ENCODE data around the gene MANBA. TPM values are rescaled to one million over a fixed set of nuclear protein-coding genes. Genes with fewer than 3 reads are reported as not detected.

MANBA gene
- total RNA-seq, 2 experiments from 2014 or later: 8.7 to 10.0 TPM

- Mint-ChIP-seq H3K9me3 (no peaks in the 10 kb centered on the region), H3K27ac (no peak overlapping the region), H3K27me3 (no peaks in the 10 kb centered on the region), H3K36me3 (peaks cover under 1% of the 10 kb centered on the region), H3K4me3 (no peak overlapping the region), H3K4me1 (no peaks in the 10 kb centered on the region)
- no peak for DNase-seq
These were observed 73.3 kb downstream of the MANBA start for GRCh38 chr4:102687373-102687981.

- no peak for DNase-seq
- Mint-ChIP-seq H3K27me3 (no peaks in the 10 kb centered on the region), H3K36me3 (peaks cover 4% of the 10 kb centered on the region), H3K4me3 (no peak overlapping the region), H3K9me3 (no peaks in the 10 kb centered on the region), H3K27ac (no peak overlapping the region), H3K4me1 (no peaks in the 10 kb centered on the region)
These were observed 75.0 kb downstream of the MANBA start for GRCh38 chr4:102685768-102686167.

GRCh38 chr4:102684610-102685052 is 76.1 kb downstream of the MANBA start:
- H3K27me3 Mint-ChIP-seq: no peaks in the 10 kb centered on the region
- H3K27ac Mint-ChIP-seq: no peak overlapping the region
- no peaks in the 10 kb centered on the region for H3K4me1 Mint-ChIP-seq
- peaks cover 4% of the 10 kb centered on the region for H3K36me3 Mint-ChIP-seq
- no peak overlapping the region for H3K4me3 Mint-ChIP-seq
- H3K9me3 Mint-ChIP-seq: no peaks in the 10 kb centered on the region
- no peak for DNase-seq

- Mint-ChIP-seq H3K9me3 (no peaks in the 10 kb centered on the region), H3K27ac (no peak overlapping the region), H3K4me3 (no peak overlapping the region), H3K4me1 (no peaks in the 10 kb centered on the region), H3K36me3 (peaks cover 4% of the 10 kb centered on the region), H3K27me3 (no peaks in the 10 kb centered on the region)
- no peak for DNase-seq
These were observed 76.7 kb downstream of the MANBA start for GRCh38 chr4:102683881-102684609.

GRCh38 chr4:102678695-102679335 is 82.0 kb downstream of the MANBA start:
- DNase-seq: no peak
- Mint-ChIP-seq H3K27ac (no peak overlapping the region), H3K36me3 (peaks cover 4% of the 10 kb centered on the region), H3K9me3 (no peaks in the 10 kb centered on the region), H3K27me3 (no peaks in the 10 kb centered on the region), H3K4me1 (peaks cover 12% of the 10 kb centered on the region), H3K4me3 (no peak overlapping the region)

GRCh38 chr4:102678107-102678506 is 82.7 kb downstream of the MANBA start:
- DNase-seq: no peak
- Mint-ChIP-seq H3K4me3 (no peak overlapping the region), H3K9me3 (no peaks in the 10 kb centered on the region), H3K4me1 (peaks cover 14% of the 10 kb centered on the region), H3K36me3 (peaks cover 4% of the 10 kb centered on the region), H3K27me3 (no peaks in the 10 kb centered on the region), H3K27ac (no peak overlapping the region)

GRCh38 chr4:102675141-102675540 is 85.6 kb downstream of the MANBA start:
- Mint-ChIP-seq H3K9me3 (no peaks in the 10 kb centered on the region), H3K27me3 (no peaks in the 10 kb centered on the region), H3K36me3 (peaks cover 4% of the 10 kb centered on the region), H3K4me3 (no peak overlapping the region), H3K27ac (no peak overlapping the region), H3K4me1 (peaks cover 14% of the 10 kb centered on the region)
- no peak for DNase-seq

- no peak overlapping the region for H3K27ac Mint-ChIP-seq
- no peaks in the 10 kb centered on the region for H3K9me3 Mint-ChIP-seq
- peaks cover 19% of the 10 kb centered on the region for H3K36me3 Mint-ChIP-seq
- no peaks in the 10 kb centered on the region for H3K4me1 Mint-ChIP-seq
- H3K4me3 Mint-ChIP-seq: no peak overlapping the region
- no peak for DNase-seq
- no peaks in the 10 kb centered on the region for H3K27me3 Mint-ChIP-seq
These were observed 93.8 kb downstream of the MANBA start for GRCh38 chr4:102667001-102667400.

GRCh38 chr4:102665527-102665926 is 95.2 kb downstream of the MANBA start:
- Mint-ChIP-seq H3K9me3 (no peaks in the 10 kb centered on the region), H3K27me3 (no peaks in the 10 kb centered on the region), H3K4me1 (no peaks in the 10 kb centered on the region), H3K27ac (no peak overlapping the region), H3K36me3 (peaks cover 16% of the 10 kb centered on the region), H3K4me3 (no peak overlapping the region)
- no peak for DNase-seq

- no peak for DNase-seq
- Mint-ChIP-seq H3K27me3 (no peaks in the 10 kb centered on the region), H3K4me3 (no peak overlapping the region), H3K9me3 (no peaks in the 10 kb centered on the region), H3K27ac (no peak overlapping the region), H3K36me3 (peaks cover 12% of the 10 kb centered on the region), H3K4me1 (no peaks in the 10 kb centered on the region)
These were observed 97.7 kb downstream of the MANBA start for GRCh38 chr4:102663073-102663472.

GRCh38 chr4:102657206-102657605 is 103.6 kb downstream of the MANBA start:
- Mint-ChIP-seq H3K4me1 (no peaks in the 10 kb centered on the region), H3K27me3 (no peaks in the 10 kb centered on the region), H3K4me3 (no peak overlapping the region), H3K9me3 (no peaks in the 10 kb centered on the region), H3K27ac (no peak overlapping the region), H3K36me3 (no peaks in the 10 kb centered on the region)
- DNase-seq: no peak

GRCh38 chr4:102647117-102647516 is 113.7 kb downstream of the MANBA start:
- Mint-ChIP-seq H3K4me3 (no peak overlapping the region), H3K36me3 (peaks cover 29% of the 10 kb centered on the region), H3K9me3 (peaks cover 1% of the 10 kb centered on the region), H3K27me3 (no peaks in the 10 kb centered on the region), H3K4me1 (peaks cover 19% of the 10 kb centered on the region), H3K27ac (no peak overlapping the region)
- DNase-seq: no peak

GRCh38 chr4:102642631-102643298 is 118.0 kb downstream of the MANBA start:
- H3K4me3 Mint-ChIP-seq: no peak overlapping the region
- peaks cover 24% of the 10 kb centered on the region for H3K36me3 Mint-ChIP-seq
- peaks cover 34% of the 10 kb centered on the region for H3K4me1 Mint-ChIP-seq
- H3K27me3 Mint-ChIP-seq: no peaks in the 10 kb centered on the region
- DNase-seq: no peak
- H3K9me3 Mint-ChIP-seq: no peaks in the 10 kb centered on the region
- H3K27ac Mint-ChIP-seq: no peak overlapping the region

GRCh38 chr4:102641793-102642192 is 119.0 kb downstream of the MANBA start:
- no peak for DNase-seq
- no peaks in the 10 kb centered on the region for H3K9me3 Mint-ChIP-seq
- H3K4me1 Mint-ChIP-seq: peaks cover 25% of the 10 kb centered on the region
- no peak overlapping the region for H3K4me3 Mint-ChIP-seq
- no peaks in the 10 kb centered on the region for H3K27me3 Mint-ChIP-seq
- peaks cover 29% of the 10 kb centered on the region for H3K36me3 Mint-ChIP-seq
- H3K27ac Mint-ChIP-seq: no peak overlapping the region

- Mint-ChIP-seq H3K27me3 (no peaks in the 10 kb centered on the region), H3K27ac (no peak overlapping the region), H3K36me3 (peaks cover 26% of the 10 kb centered on the region), H3K9me3 (no peaks in the 10 kb centered on the region), H3K4me3 (no peak overlapping the region), H3K4me1 (peaks cover 18% of the 10 kb centered on the region)
- DNase-seq: no peak
These were observed 120.1 kb downstream of the MANBA start for GRCh38 chr4:102640669-102641068.
